Measurements from ENCODE around the gene FBXO34. TPM values are rescaled to one million over a fixed set of nuclear protein-coding genes. Genes with fewer than 3 reads are reported as not detected.
A peak's percentile ranks its signal among the peaks of the same experiment; 100 is the strongest.

Gene FBXO34
- polyA plus RNA-seq, 3 donors from 2014 or later = 25.0 to 38.2 (median 38.1) TPM

GRCh38 chr14:55386037-55386808 is 115.0 kb downstream of the FBXO34 start:
- Mint-ChIP-seq H3K36me3 (peaks cover 22 to 43% (median 37%) of the 10 kb centered on the region in 3 donors), H3K4me3 (peak overlapping the region; percentile 70 to 85 (median 79)), H3K4me1 (peaks cover 26 to 30% of the 10 kb centered on the region in 2 donors)

DNA sequence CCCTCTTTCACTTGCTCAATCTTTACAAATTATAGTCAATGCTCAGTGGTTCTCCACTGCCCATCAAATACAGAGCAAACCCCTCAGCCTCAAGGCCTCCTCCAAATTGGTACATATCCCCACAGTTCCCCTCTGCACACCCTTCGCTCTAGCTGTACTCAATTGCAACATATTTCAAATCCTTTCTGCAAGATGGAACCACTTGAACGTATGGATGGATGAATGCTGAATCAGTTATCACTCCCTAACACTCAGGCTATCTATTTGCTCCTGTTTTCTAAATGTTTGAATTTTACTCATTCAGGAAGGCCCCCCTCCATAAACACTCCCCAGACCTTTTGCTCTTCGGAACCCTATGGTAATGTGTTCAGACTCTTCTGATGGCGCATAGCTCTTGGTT is 115.9 kb downstream of the FBXO34 start:
- H3K4me3 Mint-ChIP-seq = peak overlapping the region; percentile 22 to 56 (median 38)
- peaks cover 26 to 30% of the 10 kb centered on the region in 2 donors for H3K4me1 Mint-ChIP-seq
- peaks cover 2 to 7% (median 4%) of the 10 kb centered on the region in 3 donors for H3K27me3 Mint-ChIP-seq (ENCODE audit: low read depth in 3 of 3)
- H3K36me3 Mint-ChIP-seq = peaks cover 17 to 39% (median 30%) of the 10 kb centered on the region in 3 donors
- no peak for DNase-seq
- H3K27ac Mint-ChIP-seq = peak overlapping the region; percentile 83 to 98 (median 88)
- no peaks in the 10 kb centered on the region for H3K9me3 Mint-ChIP-seq

More at GRCh38 chr14:55386037-55386808, 115.0 kb downstream of the FBXO34 start:
- H3K27me3 Mint-ChIP-seq (ENCODE audit: low read depth in 3 of 3) = peaks cover 2 to 7% (median 4%) of the 10 kb centered on the region in 3 donors
- peak overlapping the region; percentile 87 to 98 (median 90) for H3K27ac Mint-ChIP-seq
- H3K9me3 Mint-ChIP-seq = no peaks in the 10 kb centered on the region
- DNase-seq = peak; percentile 18 to 24 (median 21)

DNA sequence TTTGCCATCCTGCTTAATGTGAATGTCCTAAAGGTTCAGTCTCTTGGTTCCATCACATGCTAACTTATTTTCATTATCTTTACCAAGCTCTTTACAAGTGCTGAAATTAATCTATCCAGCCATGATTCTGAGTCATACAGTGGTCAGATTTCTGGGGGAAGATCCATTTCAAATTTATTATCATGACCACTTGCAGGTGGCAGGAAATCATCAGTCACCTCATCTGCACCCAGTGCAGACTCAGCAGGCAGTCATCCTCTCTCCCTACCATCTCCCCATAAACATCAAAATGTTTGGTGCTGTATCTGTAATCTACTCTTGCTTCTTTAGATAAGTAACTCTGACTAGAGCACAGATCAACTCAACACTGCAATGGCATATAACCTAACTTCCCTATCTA is 116.9 kb downstream of the FBXO34 start:
- Mint-ChIP-seq H3K4me1 (peaks cover 26 to 30% of the 10 kb centered on the region in 2 donors), H3K27ac (peak overlapping the region in 4 of 6 donors; percentile 18 to 47 (median 31)), H3K4me3 (no peak overlapping the region), H3K9me3 (no peaks in the 10 kb centered on the region), H3K36me3 (peaks cover 17 to 39% (median 30%) of the 10 kb centered on the region in 3 donors), H3K27me3 (ENCODE audit: low read depth in 3 of 3) (peaks cover 2 to 4% (median 3%) of the 10 kb centered on the region in 3 donors)
- no peak for DNase-seq

DNA sequence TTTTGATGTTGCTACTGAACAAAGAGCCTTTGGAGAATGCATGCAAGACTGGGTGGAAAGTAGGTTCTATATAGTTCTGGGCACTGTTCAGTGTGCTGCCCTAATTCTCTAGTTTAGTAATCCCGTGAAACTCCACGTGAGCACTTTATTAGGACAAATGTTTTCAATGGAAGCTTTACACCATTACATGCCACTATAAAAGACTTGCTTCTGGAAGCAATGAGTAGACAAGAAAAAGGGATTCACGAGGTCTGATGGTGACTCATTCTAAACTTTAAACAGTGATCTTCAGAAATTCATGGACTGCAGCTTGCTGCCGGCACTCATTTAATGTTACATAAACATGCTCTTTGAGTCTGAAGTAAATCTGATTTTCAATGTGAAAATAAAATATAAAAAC is 118.1 kb downstream of the FBXO34 start:
- Mint-ChIP-seq H3K4me3 (no peak overlapping the region), H3K36me3 (peaks cover 14 to 35% (median 26%) of the 10 kb centered on the region in 3 donors), H3K27me3 (ENCODE audit: low read depth in 3 of 3) (peaks cover 2 to 4% (median 3%) of the 10 kb centered on the region in 3 donors), H3K27ac (peak overlapping the region in 1 of 6 donors; percentile 65), H3K9me3 (no peaks in the 10 kb centered on the region), H3K4me1 (peaks cover 26 to 30% of the 10 kb centered on the region in 2 donors)
- DNase-seq = no peak

- H3K36me3 Mint-ChIP-seq = peaks cover 7 to 17% (median 15%) of the 10 kb centered on the region in 3 donors
- DNase-seq = no peak
- H3K27me3 Mint-ChIP-seq (ENCODE audit: low read depth in 3 of 3) = peaks cover 0 to 3% (median 0%) of the 10 kb centered on the region in 3 donors
- H3K4me1 Mint-ChIP-seq = peaks cover 3 to 24% of the 10 kb centered on the region in 2 donors
- H3K4me3 Mint-ChIP-seq = no peak overlapping the region
- H3K9me3 Mint-ChIP-seq = no peaks in the 10 kb centered on the region
- no peak overlapping the region for H3K27ac Mint-ChIP-seq
These were observed 127.5 kb downstream of the FBXO34 start for GRCh38 chr14:55398679-55399078.

- Mint-ChIP-seq H3K36me3 (peaks cover 7 to 17% (median 15%) of the 10 kb centered on the region in 3 donors), H3K9me3 (no peaks in the 10 kb centered on the region)
These were observed 128.0 kb downstream of the FBXO34 start for GRCh38 chr14:55399183-55399582.

DNA sequence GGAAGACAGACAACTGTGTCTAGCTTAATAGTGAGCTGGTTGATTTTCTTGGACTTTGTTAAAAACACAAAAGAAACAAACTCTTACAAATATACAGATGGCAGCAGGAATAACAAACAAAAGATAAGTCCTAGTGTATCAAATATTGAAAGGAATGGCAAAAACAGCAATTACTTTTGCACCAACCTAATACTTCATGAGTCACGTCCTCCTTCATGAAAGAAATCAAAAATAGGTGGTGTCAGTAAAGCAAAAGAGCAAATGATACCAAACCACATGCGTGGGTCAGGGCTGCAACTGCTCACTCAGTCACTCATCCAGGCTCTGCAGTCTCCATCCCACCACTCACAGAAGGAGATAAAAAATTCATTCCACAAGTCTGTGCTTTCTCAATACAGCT is 128.6 kb downstream of the FBXO34 start:
- H3K27me3 Mint-ChIP-seq (ENCODE audit: low read depth in 3 of 3) = peaks cover 0 to 3% (median 0%) of the 10 kb centered on the region in 3 donors
- H3K4me1 Mint-ChIP-seq = peaks cover 11 to 34% of the 10 kb centered on the region in 2 donors
- H3K36me3 Mint-ChIP-seq = peaks cover 7 to 14% (median 11%) of the 10 kb centered on the region in 3 donors
- H3K4me3 Mint-ChIP-seq = no peak overlapping the region
- H3K27ac Mint-ChIP-seq = no peak overlapping the region
- H3K9me3 Mint-ChIP-seq = no peaks in the 10 kb centered on the region
- no peak for DNase-seq

More at GRCh38 chr14:55399183-55399582, 128.0 kb downstream of the FBXO34 start:
- no peak overlapping the region for H3K27ac Mint-ChIP-seq
- DNase-seq = no peak
- H3K4me1 Mint-ChIP-seq = peaks cover 7 to 29% of the 10 kb centered on the region in 2 donors
- H3K4me3 Mint-ChIP-seq = no peak overlapping the region
- peaks cover 0 to 3% (median 0%) of the 10 kb centered on the region in 3 donors for H3K27me3 Mint-ChIP-seq (ENCODE audit: low read depth in 3 of 3)

DNA sequence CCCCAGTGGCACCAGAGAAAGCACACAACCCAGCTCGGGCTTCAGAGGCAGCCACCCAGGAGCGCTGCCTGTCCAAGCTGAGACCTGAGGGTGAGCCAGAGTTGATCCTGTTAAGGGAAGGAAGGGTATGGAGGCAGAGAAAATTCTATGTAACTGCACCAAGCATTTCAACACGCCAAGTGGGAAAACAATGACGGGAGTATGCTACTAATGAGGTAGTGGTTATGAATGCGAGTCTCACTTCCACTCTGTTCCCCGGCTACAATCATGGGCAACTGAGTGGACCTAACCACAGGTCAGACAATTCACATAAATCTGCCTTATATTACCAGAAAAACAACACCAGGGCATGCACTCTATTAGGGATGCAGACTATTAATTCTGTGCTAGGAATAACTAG is 130.5 kb downstream of the FBXO34 start:
- Mint-ChIP-seq H3K4me1 (peaks cover 11 to 42% of the 10 kb centered on the region in 2 donors), H3K27me3 (ENCODE audit: low read depth in 3 of 3) (peaks cover 0 to 3% (median 0%) of the 10 kb centered on the region in 3 donors), H3K36me3 (peaks cover 0 to 5% (median 0%) of the 10 kb centered on the region in 3 donors), H3K9me3 (no peaks in the 10 kb centered on the region), H3K27ac (no peak overlapping the region), H3K4me3 (no peak overlapping the region)
- DNase-seq = no peak

Other genes with a start within 250 kb of the FBXO34 start
- 1 to 10 TPM in 2 of 3 donors, under 1 TPM in 1; 0.72 to 7.2 (median 6.6) TPM for gene WDHD1, start 244.3 kb upstream of the FBXO34 start, polyA plus RNA-seq
- 1 to 10 TPM; 1.1 to 2.5 (median 1.3) TPM for gene SOCS4, start 244.2 kb upstream of the FBXO34 start, polyA plus RNA-seq
- 10 to 100 TPM; 50.0 to 85.0 (median 79.7) TPM for gene MAPK1IP1L, start 219.8 kb upstream of the FBXO34 start, polyA plus RNA-seq
- 10 to 100 TPM; 23.3 to 58.2 (median 40.5) TPM for gene LGALS3, start 142.2 kb upstream of the FBXO34 start, polyA plus RNA-seq
- under 1 TPM in 2 of 3 donors, not detected in 1; 0.42 to 0.72 TPM for gene DLGAP5, start 79.8 kb upstream of the FBXO34 start, polyA plus RNA-seq
- 1 to 10 TPM; 3.2 to 6.1 (median 3.2) TPM for gene ATG14, start 140.4 kb downstream of the FBXO34 start, polyA plus RNA-seq
- gene TBPL2, start 169.2 kb downstream of the FBXO34 start, polyA plus RNA-seq = not detected